Measurements from ENCODE around the gene RTN4R.

- TF ChIP-seq, protein P1, sequence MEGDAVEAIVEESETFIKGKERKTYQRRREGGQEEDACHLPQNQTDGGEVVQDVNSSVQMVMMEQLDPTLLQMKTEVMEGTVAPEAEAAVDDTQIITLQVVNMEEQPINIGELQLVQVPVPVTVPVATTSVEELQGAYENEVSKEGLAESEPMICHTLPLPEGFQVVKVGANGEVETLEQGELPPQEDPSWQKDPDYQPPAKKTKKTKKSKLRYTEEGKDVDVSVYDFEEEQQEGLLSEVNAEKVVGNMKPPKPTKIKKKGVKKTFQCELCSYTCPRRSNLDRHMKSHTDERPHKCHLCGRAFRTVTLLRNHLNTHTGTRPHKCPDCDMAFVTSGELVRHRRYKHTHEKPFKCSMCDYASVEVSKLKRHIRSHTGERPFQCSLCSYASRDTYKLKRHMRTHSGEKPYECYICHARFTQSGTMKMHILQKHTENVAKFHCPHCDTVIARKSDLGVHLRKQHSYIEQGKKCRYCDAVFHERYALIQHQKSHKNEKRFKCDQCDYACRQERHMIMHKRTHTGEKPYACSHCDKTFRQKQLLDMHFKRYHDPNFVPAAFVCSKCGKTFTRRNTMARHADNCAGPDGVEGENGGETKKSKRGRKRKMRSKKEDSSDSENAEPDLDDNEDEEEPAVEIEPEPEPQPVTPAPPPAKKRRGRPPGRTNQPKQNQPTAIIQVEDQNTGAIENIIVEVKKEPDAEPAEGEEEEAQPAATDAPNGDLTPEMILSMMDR (IDR thresholded peaks at IDR 0.05; ENCODE audit: low read length): no peak
- no peak for TF ChIP-seq EZH2 (IDR thresholded peaks at IDR 0.05; ENCODE audit: borderline replicate concordance, low read length)
Measured at GRCh38 chr22:20192972-20193760, 75.0 kb downstream of the RTN4R start.
